GM21786 (cell line): ENCODE measurements around the gene CCDC167.
"Not testable (repeated sequence)": the region's sequence is repeated elsewhere in the genome, so short reads cannot be mapped to it uniquely, and the experiment has no call there.

Experiments used
- ATAC-seq: cut with Tn5 transposase; IDR thresholded peaks from one replicate; pipeline ENCODE4 v1.9.1; 2021; ENCODE audit not compliant: unreplicated experiment

CCDC167 gene

GRCh38 chr6:37474316-37474715 is 25.4 kb downstream of the CCDC167 start:
- no peak for ATAC-seq

GRCh38 chr6:37473364-37474095 is 26.2 kb downstream of the CCDC167 start:
- ATAC-seq, result no peak

- ATAC-seq, result no peak
Observed at GRCh38 chr6:37467718-37468117, 32.0 kb downstream of the CCDC167 start.

- ATAC-seq, result no peak
Observed at GRCh38 chr6:37463110-37463509, 36.6 kb downstream of the CCDC167 start.

DNA sequence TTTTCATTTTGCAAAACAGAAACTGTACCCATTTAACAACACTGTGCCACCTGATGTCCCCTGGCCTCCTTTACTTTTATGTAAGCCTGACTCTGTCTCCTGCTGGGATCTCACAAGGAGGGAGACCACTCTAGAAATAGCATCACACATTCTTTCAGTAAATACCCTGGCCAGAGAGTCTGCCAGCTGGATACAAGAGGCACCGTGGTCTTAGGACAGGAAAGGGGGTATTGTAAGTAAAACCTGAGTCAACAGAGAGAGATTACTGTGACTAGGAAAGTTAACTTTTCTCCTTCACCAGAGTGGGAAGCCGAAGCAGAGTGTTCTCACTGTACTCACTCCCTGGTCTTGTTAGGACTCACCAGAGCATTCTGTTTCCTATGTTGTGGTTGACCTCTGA is 38.9 kb downstream of the CCDC167 start:
- no peak for ATAC-seq

GRCh38 chr6:37459981-37460800 is 39.5 kb downstream of the CCDC167 start:
- no peak for ATAC-seq

GRCh38 chr6:37456816-37457560 is 42.7 kb downstream of the CCDC167 start:
- ATAC-seq, result no peak

DNA sequence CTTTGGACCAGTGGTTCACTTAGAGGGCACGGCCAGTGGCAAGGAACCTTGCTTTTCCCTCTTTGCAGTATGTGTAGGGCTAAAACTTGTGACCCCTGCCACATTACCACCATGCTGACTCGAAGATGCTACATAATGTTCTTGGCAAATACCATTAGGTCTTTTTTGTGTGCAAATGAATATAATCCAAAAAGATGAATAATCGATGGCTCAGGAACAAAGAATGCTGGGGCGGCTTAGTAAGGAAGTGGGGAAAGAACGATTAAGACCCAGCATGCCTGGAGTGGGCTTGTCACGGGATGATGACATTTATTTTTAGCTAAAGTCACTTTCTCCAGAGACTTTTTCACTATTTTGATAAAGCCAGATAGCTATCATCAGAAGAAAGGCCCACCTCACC is 43.6 kb downstream of the CCDC167 start:
- no peak for ATAC-seq

GRCh38 chr6:37454420-37455140 is 45.1 kb downstream of the CCDC167 start:
- ATAC-seq, result no peak

GRCh38 chr6:37452522-37452921 is 47.2 kb downstream of the CCDC167 start:
- no peak for ATAC-seq

GRCh38 chr6:37451441-37452193 is 48.1 kb downstream of the CCDC167 start:
- ATAC-seq, result no peak

DNA sequence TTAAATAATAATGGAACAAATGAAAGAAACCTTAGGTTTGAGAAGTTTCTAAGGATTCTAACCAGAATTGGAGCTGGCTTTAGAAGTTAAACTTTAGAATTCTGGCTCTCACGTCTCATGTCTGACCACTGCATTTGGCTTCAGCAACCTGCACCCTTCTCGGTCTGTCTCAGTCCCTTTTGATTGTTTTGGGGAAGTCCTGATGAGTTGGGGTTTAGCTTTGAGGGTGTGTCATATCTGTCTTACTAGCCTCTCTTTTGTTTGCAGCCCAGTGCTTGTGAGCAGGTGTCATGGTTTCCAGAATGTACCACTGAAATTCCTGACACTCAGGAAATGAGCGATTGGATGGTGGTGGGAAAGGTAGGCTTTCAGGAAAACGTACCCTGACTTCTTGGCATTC is 49.7 kb downstream of the CCDC167 start:
- no peak for ATAC-seq

DNA sequence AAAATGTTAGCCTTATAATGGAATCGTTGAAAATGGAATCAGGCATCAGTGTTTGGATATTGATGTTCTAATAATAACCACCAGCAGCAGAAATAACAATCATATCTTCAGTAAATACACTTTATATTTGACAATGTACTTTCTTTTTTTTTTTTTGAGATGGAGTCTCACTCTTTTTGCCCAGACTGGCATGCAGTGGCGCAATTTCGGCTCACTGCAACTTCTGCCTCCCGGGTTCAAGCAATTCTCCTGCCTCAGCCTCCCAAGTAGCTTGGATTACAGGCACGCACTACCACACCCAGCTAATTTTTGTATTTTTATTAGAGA is 56.5 kb downstream of the CCDC167 start:
- not testable (repeated sequence) for ATAC-seq

DNA sequence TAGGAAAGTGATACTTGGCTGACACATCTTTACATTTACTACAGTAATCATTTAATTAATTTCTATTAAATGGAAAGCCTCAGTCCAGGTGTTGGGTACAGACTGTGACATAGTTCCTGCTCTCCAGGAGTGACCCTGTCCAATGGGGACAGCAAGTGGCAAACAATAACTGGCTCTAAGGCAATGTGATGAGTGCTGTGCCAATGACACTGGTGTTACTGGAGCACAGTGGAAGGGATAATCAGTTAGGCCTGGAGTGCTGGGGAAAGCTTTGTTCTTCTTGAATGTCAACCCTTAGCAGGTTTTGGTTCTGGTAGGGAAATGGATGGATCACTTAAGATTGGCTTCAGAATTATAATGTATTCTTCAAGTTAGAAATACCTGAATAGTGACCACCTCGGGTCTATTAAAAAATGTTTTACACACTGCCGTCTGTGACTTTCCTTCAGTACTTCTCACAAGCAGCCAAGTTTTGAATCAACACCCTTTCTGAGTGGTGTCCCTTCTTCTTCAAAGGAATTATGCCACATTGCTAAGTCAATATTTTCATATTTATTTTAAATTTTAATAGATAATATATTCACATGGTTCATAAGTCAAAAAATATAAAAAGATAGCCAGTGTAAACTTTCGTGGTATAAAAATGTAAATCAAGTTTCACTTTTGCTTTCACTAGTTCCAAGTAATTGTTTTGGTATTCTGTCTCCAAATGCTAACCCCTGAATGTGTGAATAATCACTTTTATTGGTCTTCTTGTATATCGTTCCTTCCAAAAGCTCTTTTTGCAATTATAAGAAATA is 57.1 kb downstream of the CCDC167 start:
- no peak for ATAC-seq

- no peak for ATAC-seq
Observed at GRCh38 chr6:37441651-37442050, 58.0 kb downstream of the CCDC167 start.

DNA sequence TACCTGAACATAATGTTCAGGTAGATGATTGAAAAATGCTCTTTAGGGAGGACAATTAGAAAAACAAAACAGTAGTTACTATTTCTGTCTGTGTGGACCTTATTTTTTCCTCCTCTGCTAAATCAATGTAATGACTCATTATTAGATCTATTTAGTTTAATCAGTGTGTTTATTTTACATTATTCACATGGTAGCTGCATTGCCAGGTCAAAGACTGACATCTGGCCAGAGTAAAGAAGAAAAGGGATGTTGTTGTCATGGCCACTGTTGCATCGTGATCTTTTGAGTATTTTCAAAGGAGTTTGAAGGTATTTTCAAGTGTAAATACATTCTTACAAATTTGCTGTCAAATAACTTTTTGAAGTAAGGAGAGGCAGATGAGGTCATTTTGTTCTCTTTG is 60.8 kb downstream of the CCDC167 start:
- no peak for ATAC-seq

DNA sequence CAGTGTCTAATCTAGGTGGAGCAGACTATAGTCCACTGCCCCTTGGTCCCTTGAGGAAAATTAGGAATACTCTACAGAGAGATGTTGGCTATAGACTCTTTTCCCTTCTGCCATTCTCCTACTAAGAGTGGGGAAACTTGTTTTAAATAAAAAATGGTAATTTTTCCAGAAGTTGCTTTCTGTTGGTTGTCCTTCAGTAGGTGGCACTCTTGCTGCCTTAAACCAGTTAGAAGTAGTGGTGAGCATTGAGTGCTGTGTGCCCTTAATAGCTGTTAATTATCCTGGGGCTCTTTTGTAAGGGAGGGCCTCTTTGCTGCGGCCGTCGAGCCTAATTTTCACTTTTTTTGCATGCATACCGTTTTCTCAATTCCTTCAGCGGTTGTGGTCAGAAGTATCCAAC is 63.9 kb downstream of the CCDC167 start:
- ATAC-seq, result no peak

GRCh38 chr6:37435373-37435772 is 64.3 kb downstream of the CCDC167 start:
- ATAC-seq, result no peak

DNA sequence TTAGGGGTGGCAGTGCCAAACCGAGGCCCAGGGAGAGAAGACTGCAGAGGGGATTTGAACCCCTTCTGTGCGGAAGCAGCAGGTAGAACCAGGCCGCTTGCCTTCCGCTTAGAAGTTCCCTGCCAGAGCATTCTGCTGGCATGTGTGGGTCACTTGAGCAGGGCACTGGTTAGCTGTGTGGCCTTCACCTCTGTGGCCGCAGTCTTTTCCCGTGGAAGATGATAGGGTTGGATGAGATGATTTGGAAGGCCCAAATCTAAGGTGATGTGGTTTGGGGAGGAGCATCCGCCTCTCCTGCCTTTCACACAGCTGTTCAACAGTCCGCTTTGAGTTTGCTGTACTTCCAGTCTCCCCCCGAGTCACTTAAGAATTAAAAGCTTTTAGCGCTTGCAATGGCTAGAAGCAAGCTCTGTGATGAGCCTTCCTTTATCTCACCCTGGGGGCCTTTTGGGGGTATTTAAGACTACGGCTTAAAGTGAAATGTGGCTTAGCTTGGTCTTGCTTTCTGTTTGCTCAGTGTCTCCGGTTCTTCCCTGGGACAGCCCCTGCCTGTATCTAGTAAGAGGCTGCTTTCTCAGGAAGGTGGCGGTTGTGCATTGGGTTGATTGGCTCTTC is 65.9 kb downstream of the CCDC167 start:
- peak; percentile 34 for ATAC-seq
